HG03342 (cell line): Measurements from ENCODE around the gene OSBPL5.
"Not testable (repeated sequence)": the region's sequence is repeated elsewhere in the genome, so short reads cannot be mapped to it uniquely, and the experiment has no call there.

Experiments used
- ATAC-seq: cut with Tn5 transposase; IDR thresholded peaks from one replicate; pipeline ENCODE4 v1.9.1; 2021; ENCODE audit warnings: mild to moderate bottlenecking, moderate library complexity; ENCODE audit not compliant: unreplicated experiment

The OSBPL5 gene

GRCh38 chr11:3182462-3182852 lies 17.3 kb upstream of the OSBPL5 start:
- no peak for ATAC-seq

- no peak for ATAC-seq
Measured at GRCh38 chr11:3181725-3182461, 16.8 kb upstream of the OSBPL5 start.

- no peak for ATAC-seq
Measured at GRCh38 chr11:3180869-3181268, 15.8 kb upstream of the OSBPL5 start.

- no peak for ATAC-seq
Measured at GRCh38 chr11:3178349-3178748, 13.2 kb upstream of the OSBPL5 start.

GRCh38 chr11:3177931-3178330 lies 12.8 kb upstream of the OSBPL5 start:
- ATAC-seq = no peak

- ATAC-seq = no peak
Measured at GRCh38 chr11:3176487-3176886, 11.4 kb upstream of the OSBPL5 start.

- ATAC-seq = no peak
Measured at GRCh38 chr11:3175194-3175593, 10.1 kb upstream of the OSBPL5 start.

- ATAC-seq = no peak
Measured at GRCh38 chr11:3174387-3174786, 9.3 kb upstream of the OSBPL5 start.

- no peak for ATAC-seq
Measured at GRCh38 chr11:3173795-3174194, 8.7 kb upstream of the OSBPL5 start.

GRCh38 chr11:3171931-3172560 lies 6.9 kb upstream of the OSBPL5 start:
- no peak for ATAC-seq

GRCh38 chr11:3170756-3171650 lies 5.9 kb upstream of the OSBPL5 start:
- ATAC-seq = no peak

- ATAC-seq = no peak
Measured at GRCh38 chr11:3170044-3170755, 5.1 kb upstream of the OSBPL5 start.

GRCh38 chr11:3169255-3170043 lies 4.3 kb upstream of the OSBPL5 start:
- ATAC-seq = no peak

- ATAC-seq = not testable (repeated sequence)
Measured at GRCh38 chr11:3168742-3169254, 3.7 kb upstream of the OSBPL5 start.

GRCh38 chr11:3167143-3168119 lies 2.3 kb upstream of the OSBPL5 start:
- ATAC-seq = no peak

- no peak for ATAC-seq
Measured at GRCh38 chr11:3166268-3167142, 1.4 kb upstream of the OSBPL5 start.

GRCh38 chr11:3165916-3166267 lies 782 bp upstream of the OSBPL5 start:
- no peak for ATAC-seq

GRCh38 chr11:3164552-3165151 lies 458 bp downstream of the OSBPL5 start:
- no peak for ATAC-seq
